BE2C (cell line): ENCODE data around the gene TTC21B.
A peak's percentile ranks its signal among the peaks of the same experiment; 100 is the strongest.

Experiments used
- DNase-seq: peaks from one replicate; pipeline ENCODE4 v3.0.0-alpha.2; 2020
- H3K27me3 ChIP-seq: fragments of 250-450 bp; sonication (Bioruptor Pico); 2 replicates; pipeline ENCODE4 v1.5.1; 2020; ENCODE audit warnings: mild to moderate bottlenecking
- H3K36me3 ChIP-seq: fragments of 250-450 bp; sonication (Bioruptor Pico); 2 replicates; pipeline ENCODE4 v1.5.1; 2020; ENCODE audit warnings: mild to moderate bottlenecking
- H3K4me1 ChIP-seq: fragments of 250-450 bp; sonication (Bioruptor Pico); 2 replicates; pipeline ENCODE4 v1.5.1; 2020
- H3K4me3 ChIP-seq: 2 replicates; pipeline ENCODE4 v1.5.1; 2011; ENCODE audit warnings: low read depth, low read length
- H3K9me3 ChIP-seq: fragments of 250-450 bp; sonication (Bioruptor Pico); 2 replicates; pipeline ENCODE4 v1.5.1; 2020
- CTCF ChIP-seq: IDR thresholded peaks from 2 replicates; pipeline ENCODE4 v1.5.1; 2012; ENCODE audit warnings: mild to moderate bottlenecking, low read depth, low read length

Gene TTC21B

GRCh38 chr2:165970663-165971062 is 17.1 kb upstream of the TTC21B start:
- no peak for TF ChIP-seq CTCF
- H3K4me1 ChIP-seq: no peaks in the 10 kb centered on the region
- no peaks in the 10 kb centered on the region for H3K27me3 ChIP-seq
- H3K9me3 ChIP-seq: no peaks in the 10 kb centered on the region
- H3K36me3 ChIP-seq: no peaks in the 10 kb centered on the region
- no peak for DNase-seq
- no peak overlapping the region for H3K4me3 ChIP-seq

GRCh38 chr2:165969227-165969626 is 15.7 kb upstream of the TTC21B start:
- Histone ChIP-seq H3K9me3 (no peaks in the 10 kb centered on the region), H3K36me3 (no peaks in the 10 kb centered on the region), H3K4me1 (no peaks in the 10 kb centered on the region), H3K4me3 (no peak overlapping the region), H3K27me3 (no peaks in the 10 kb centered on the region)
- no peak for DNase-seq
- peak; percentile 14; the same call in 1 of the 2 replicates for TF ChIP-seq CTCF

- Histone ChIP-seq H3K36me3 (no peaks in the 10 kb centered on the region), H3K4me3 (no peak overlapping the region), H3K27me3 (no peaks in the 10 kb centered on the region), H3K4me1 (no peaks in the 10 kb centered on the region), H3K9me3 (no peaks in the 10 kb centered on the region)
- no peak for TF ChIP-seq CTCF
- no peak for DNase-seq
These were observed 14.2 kb upstream of the TTC21B start for GRCh38 chr2:165967746-165968145.

- no peak for DNase-seq
- no peaks in the 10 kb centered on the region for H3K36me3 ChIP-seq
These were observed 8.2 kb upstream of the TTC21B start for GRCh38 chr2:165961818-165962217.

GRCh38 chr2:165959371-165959770 is 5.8 kb upstream of the TTC21B start:
- DNase-seq: no peak
- no peak overlapping the region for H3K4me3 ChIP-seq
- H3K27me3 ChIP-seq: no peaks in the 10 kb centered on the region
- no peaks in the 10 kb centered on the region for H3K9me3 ChIP-seq
- no peak for TF ChIP-seq CTCF
- no peaks in the 10 kb centered on the region for H3K4me1 ChIP-seq
- H3K36me3 ChIP-seq: no peaks in the 10 kb centered on the region

More at GRCh38 chr2:165961818-165962217, 8.2 kb upstream of the TTC21B start:
- no peak for TF ChIP-seq CTCF
- no peaks in the 10 kb centered on the region for H3K27me3 ChIP-seq
- H3K4me3 ChIP-seq: no peak overlapping the region
- no peaks in the 10 kb centered on the region for H3K4me1 ChIP-seq
- H3K9me3 ChIP-seq: no peaks in the 10 kb centered on the region

- Histone ChIP-seq H3K9me3 (no peaks in the 10 kb centered on the region), H3K27me3 (no peaks in the 10 kb centered on the region), H3K36me3 (no peaks in the 10 kb centered on the region), H3K4me1 (no peaks in the 10 kb centered on the region), H3K4me3 (no peak overlapping the region)
- DNase-seq: no peak
- no peak for TF ChIP-seq CTCF
These were observed 4.9 kb upstream of the TTC21B start for GRCh38 chr2:165958313-165958960.
